ENCODE data around the gene IKBKE. TPM values are rescaled to one million over a fixed set of nuclear protein-coding genes. Genes with fewer than 3 reads are reported as not detected.

IKBKE gene
- polyA plus RNA-seq, 10 donors = 2.3 to 5.9 (median 3.8) TPM

DNA sequence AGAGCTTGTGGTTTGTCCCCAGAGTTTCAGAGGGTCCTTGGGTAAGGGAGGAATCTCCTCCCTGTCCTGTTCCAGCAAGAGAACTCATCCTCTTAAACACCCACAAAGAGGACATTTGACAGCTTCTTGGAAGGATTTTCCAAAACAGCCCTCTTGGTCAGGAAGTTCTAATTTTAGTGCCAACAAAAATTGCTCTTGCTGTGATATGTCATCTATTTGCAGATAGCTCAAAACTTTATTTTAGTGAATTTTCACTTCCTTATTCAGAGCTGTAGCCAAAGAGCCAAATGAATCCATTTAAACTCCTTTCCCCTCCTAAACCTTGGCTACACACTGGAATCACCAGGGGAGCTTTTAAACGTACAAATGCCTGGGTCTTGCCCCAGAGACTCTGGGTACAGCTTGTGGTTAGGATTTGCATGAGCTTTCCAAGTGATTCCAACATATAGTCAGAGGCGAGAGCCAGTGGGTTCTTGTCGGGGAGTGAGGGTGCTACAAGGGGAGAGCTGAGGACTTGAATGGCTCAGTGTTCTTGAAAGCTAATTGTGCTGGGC is 25.3 kb downstream of the IKBKE start:
- no peak for DNase-seq

DNA sequence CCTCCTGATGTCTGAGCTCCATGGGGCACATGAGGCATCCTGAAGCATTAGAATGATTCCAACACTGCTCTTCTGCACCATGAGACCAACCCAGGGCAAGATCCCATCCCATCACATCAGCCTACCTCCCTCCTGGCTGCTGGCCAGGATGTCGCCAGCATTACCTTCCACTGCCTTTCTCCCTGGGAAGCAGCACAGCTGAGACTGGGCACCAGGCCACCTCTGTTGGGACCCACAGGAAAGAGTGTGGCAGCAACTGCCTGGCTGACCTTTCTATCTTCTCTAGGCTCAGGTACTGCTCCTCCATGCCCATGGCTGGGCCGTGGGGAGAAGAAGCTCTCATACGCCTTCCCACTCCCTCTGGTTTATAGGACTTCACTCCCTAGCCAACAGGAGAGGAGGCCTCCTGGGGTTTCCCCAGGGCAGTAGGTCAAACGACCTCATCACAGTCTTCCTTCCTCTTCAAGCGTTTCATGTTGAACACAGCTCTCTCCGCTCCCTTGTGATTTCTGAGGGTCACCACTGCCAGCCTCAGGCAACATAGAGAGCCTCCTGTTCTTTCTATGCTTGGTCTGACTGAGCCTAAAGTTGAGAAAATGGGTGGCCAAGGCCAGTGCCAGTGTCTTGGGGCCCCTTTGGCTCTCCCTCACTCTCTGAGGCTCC is 26.0 kb downstream of the IKBKE start:
- DNase-seq = no peak

DNA sequence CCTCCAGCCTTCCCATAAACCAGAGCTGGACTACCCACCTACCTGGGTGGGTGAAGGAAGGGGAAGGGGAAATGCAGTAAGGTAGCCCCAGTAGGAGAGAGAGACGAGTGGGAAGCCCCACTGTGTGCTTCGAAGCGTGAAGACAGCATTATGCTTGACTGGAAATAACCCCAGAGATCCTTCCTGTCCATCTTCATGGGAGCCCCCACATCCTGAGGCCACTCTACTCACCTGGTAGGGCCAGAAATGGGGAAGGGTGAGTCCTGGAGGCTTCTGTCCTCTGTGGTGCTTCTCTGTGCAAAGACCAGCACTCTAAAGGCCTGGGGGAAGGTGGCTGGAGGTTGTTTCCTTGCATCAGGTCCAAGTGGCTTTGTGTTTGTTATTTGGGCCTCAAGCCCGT is 27.1 kb downstream of the IKBKE start:
- no peak for DNase-seq

DNA sequence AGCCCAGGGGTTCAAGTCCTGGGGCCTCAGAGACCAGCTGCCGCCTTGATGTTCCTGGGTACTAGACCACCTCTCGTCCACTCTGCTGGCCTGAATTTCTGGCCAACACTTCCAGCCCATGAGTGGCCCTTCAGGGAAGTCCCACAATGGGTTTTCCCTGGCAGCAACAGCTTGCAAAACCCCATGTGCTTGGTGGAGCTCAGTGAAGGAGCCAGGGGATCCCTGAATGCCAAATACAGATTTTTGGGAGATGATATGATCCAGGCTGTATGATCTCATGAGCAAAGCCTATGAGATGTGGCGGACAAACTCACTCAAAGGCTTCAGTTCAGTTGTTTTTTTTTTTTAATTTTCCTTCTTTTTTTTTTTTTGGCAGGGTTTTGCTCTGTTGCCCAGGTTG is 27.5 kb downstream of the IKBKE start:
- no peak for DNase-seq

DNA sequence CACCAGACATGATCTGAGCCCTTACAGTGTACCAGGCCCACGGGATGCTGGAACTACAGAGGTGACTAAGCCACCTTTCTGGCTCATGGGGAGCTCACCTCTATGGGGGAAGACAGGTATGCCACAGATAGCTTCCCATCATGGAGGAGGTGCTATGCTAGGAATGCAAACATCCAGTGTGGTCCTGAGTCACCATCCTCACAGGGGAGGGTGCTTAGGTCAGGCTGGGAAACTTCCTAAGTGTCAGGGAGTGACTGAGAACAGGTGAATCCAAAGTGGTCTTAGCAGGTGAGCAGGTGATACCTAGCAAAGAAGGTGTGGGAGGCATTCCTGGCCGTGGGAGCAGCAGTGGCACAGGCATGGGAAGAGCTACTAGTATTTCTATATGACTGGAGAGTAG is 28.4 kb downstream of the IKBKE start:
- DNase-seq = no peak

DNA sequence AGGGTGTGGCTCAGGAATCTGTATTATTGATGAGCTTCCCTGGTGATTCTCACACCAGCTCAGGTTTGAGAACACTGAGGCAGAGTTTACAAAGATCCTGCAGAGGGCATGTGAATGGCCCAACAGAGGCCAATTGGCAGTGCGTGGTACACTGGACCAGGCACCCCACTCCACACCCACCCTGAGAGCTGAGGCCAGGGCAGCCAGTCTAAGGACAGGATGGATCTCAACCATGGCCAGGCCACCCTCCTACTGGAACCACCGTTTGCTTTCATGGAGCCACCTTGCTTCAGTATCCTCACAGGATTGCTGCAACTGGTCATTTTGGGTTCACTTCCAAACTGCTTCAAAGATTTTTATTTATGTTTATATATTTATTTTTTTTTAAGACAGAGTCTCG is 29.8 kb downstream of the IKBKE start:
- no peak for DNase-seq

DNA sequence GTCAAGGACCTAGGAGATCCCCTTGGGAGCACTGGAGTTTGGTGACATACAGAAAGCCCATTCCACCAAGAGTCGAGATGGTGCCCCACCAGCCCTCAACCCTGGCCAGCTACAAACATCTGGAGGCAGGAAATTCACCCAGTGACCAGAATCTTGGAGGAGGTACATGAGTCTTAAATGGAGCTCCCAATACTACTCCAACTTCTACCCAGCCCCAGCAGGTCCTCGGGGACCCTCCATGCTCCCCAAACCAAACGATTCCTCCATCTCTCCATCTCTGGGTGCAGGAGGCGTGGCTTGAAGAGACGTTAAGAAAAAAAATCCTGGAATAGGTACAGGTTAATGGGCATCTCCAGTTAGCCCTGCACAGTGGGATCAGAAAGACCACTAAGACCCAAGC is 31.6 kb downstream of the IKBKE start:
- no peak for DNase-seq

DNA sequence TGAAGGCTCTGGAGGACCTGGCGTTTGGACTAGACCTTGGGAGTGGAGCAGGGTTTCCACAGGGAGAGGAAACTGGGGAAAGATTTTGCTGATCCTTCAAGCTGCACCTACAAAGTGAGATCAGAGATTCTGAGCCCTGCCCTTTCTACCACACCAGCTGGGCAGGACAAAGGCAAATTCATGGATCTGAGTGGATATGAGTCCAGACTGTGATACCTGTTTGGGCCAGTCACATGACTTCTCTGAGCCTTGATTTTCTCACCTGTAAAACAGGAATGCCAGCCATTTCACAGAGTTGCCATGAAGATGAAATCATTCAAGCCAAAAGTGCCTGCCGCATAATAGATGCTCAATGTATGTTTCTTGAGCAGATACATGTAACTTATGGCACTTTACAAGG is 32.1 kb downstream of the IKBKE start:
- DNase-seq = no peak

DNA sequence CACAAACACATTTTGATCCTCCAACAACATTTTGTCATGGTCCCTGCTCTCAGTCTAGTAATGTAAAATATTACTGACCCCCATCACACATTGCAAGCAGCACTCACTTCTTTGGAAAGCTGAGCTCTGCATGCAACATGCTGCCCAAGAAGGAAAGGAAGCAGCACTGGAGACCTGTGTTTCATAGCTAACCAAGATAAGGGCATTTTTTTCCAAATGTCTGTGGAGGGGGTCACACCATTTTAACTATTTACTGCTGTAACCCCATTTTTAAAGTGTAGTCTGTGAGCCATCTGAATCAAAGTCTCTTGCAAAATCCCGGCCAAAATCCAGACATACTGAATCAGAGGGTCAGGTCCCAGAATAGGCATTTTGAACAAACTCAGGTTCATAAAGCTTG is 32.5 kb downstream of the IKBKE start:
- DNase-seq = no peak

DNA sequence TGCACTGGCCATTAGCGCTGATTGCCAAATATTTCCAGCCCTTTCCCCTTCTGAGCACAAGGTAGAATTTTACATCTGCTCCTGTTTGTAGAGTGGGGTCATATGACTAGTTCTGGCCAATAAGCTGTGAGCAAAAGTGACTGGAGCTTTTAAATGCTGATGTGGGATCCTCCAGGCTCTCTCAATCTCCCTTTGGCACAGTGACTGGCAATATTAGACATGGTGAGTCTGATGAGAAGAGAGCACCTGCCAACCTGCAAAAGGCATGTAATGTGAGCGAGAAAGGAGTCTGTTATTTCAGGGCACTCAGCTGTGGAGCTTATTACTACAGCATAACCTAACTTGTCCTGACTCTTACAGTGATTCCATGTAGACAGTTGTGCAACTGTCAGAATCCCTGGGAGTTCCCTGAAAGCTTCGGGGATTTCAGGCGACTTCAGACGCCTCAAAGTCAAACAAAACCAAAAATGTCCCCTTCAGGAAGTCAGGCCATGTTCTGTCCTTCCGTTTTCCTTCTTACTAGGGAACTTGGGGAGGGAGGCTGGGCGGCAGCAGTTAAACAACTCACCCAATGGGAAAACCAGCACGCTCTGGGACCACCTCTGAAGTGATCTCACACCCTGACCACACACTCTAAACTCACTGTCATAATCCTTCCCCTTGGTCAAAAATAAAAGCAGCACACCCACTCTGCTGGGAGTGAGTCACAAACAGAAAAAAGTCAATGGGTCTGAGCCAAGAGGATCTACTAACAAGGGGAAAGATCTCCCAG is 33.5 kb downstream of the IKBKE start:
- peak in 2 of 3 donors; percentile 49 to 90 for DNase-seq

DNA sequence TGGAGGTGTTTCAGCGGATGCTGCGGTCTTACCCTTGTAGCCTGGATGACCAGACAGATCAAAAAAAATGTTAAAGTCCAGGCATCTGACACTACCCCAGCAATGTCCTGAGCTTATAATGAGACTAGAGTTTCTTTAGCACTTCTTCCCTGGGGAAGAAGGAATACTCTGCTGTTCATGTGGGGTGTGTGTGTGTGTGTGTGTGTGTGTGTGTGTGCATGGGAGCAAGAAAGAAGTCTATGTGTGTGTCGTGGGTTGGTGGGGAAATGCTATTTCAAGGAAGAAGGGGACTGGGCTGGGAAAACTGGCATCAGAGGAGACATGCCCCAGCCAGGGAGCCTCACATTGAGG is 34.1 kb downstream of the IKBKE start:
- DNase-seq = no peak

DNA sequence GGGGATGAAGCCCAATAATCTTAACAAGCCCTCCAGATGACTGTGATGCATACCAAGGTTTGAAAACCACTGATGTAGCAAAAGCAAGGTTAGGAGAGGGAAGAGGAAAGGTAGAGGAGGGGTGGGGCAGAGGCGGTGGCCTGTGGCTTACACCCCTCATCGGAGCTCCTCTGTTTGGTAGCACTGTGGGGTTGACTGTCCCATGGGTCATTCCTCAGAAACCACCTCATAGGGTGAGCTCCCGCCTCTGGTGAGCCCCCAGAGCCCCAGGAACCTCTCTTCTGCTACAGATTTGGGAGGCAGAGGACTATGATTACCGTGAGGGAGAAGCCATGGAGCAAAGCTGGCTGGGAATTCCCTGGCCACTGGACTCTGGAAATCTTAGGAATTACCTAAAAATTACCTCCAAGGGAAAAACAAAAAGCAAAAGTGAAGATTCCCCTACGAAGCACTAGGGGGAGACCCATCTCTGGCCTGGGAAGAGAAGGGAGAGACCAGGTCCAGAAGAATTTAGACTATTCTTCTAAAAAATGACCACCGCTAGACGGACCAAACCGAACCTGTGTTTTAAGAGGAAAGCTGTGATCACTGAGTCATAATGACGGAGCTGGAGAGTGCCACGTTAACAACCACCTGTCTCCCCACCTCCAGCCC is 35.6 kb downstream of the IKBKE start:
- DNase-seq = no peak

DNA sequence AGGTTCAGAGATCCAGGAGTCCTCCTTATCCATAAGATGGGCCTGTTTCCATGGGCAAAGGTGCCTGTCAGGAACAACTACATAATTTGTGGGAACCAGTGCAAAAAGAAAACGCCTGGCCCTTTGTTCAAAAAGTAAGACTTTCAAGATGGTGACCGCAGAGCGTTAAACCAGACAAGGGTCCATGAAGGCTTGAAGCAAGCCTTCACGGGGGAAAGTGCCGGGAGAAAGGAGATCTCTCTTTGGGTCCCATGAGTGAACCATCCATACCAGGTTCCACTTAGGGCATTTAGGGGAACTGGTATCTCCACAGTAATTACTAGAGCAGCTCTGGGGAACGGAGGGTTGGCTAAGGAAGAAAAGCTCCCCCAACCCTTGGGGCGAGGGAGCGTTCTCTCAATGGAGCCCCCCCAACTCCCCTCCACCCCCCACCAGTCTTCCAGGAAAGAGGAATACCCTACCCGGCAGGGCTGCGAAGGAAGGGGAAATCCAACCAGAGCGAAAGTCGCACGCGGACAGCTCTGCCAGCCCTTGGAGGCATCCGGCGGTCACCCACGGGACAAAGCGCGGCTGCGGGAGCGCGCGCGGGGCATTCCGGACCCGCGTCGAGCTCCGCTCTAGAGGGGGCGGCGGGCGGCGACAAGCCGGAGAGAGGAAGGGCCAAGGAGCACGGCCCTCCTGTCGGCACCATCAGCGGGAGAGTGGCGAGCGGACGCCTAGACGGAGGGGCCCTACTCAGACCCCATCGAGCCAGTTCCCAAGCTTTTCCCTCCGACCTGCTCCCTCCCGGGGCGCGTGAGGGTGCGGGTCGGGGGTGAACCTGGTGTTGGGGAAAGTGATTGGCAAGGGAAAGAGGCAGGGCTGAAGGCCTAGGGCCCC is 36.4 kb downstream of the IKBKE start:
- DNase-seq = peak in 1 of 3 donors; percentile 28

DNA sequence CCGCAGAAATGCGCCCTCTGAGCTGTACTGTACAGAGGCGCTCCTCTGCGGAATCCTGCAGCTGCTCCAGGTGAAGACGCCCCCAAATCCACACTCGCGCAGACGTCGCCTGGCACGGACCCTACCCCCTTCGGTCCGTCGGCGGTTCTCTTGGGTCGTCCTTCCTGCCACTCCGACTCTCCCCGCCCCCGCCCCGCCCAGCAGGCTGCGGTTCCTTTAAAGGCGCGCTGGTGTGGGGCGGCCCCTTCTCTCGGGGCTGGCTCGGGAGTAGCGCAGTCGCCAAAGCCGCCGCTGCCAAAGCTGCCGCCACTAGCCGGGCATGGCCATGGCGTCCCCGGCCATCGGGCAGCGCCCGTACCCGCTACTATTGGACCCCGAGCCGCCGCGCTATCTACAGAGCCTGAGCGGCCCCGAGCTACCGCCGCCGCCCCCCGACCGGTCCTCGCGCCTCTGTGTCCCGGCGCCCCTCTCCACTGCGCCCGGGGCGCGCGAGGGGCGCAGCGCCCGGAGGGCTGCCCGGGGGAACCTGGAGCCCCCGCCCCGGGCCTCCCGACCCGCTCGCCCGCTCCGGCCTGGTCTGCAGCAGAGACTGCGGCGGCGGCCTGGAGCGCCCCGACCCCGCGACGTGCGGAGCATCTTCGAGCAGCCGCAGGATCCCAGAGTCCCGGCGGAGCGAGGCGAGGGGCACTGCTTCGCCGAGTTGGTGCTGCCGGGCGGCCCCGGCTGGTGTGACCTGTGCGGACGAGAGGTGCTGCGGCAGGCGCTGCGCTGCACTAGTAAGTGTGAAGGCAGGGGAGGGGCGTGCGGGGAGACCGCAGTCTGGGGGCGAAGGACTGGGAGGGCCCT is 37.2 kb downstream of the IKBKE start, which contains the start of gene RASSF5:
Gene RASSF5, plus strand, starts transcription at position 248 of the 846 bp plus-strand sequence. Its CDS starts 72 bp downstream, at position 320.
- DNase-seq = peak; percentile 61 to 89 (median 68)

DNA sequence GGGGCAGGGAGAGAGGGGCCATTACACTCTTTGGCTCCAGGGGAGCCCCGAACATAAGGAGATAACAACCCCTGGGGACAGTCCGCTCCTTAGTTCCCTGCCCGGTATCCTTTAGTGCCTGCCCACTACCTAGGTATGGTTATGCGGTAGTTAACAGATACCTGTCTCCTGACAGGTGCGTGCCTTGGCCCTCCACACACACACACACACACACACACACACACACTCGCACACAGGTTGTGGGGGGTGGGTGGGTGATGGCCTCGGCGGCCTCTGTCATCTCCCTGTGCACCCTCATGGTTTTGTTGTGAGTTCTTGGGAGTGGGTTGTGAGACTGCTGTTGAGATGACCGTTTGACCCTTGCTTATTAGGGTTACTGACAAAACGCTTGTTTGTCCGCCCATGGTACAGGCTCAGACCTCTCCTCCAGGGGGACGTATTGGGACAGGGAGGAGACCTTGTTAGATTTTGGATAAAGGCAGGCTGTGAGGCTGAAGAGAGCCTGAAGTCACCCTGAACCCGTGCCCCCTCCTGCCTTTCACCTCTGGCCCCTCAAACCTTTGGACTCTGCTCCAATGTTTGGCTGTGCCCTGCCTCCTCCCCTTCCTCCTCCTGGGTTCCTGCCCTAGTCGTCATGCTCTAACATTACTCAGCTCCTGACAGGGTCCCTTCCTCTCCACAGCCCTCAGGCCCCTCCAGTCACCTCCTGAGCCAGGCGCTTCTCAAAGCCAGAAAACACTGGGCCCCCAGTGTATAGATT is 38.0 kb downstream of the IKBKE start:
- no peak for DNase-seq

DNA sequence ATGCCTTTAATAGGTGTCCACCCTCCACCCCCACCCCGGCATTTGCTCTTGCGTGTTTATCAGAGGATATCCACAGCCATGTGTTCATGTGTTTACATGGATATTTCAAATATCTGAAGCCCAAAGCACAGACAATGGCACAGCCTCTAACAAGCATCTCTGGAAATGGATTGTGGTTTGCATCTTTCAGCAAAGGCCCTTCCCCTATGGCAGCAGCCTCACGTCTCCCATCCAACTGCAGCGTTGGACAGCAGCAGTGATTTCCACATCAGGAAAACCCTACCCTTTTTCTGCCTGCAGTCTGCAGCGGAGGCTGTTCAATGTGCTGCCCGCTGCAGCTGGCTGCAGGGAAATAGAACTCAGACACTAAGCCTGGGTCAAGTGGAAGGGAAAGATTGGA is 38.7 kb downstream of the IKBKE start:
- DNase-seq = peak in 2 of 3 donors; percentile 67 to 85

DNA sequence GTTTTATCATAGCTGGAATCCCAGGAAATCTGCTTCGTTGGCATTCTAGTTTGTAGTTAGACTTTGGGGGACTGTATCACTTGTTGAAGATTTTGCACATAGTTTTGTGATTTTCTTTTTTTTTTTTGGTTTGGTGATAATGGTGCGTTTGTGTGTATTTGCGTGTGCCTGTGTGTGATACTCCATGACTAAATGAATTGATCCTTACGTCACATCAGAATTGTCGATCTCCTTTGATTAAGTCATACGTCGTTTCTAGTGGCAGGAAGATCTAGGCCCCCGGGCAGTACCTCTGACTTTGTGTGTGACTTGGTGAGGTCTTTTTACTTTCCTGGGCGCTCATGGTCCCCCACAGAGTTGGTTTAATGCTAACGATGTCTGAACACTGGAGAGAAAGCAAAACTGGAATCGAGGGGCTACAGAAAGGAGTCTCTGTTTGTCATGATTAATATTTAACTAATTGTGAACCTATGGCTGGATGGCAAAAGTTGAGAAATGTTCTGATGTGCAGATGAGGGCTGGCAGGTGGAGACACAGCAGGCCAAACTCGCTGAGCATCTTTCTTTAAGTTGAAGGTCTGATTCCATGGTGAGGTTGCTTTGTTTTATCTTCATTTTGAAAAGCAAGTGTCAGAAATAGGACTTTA is 39.5 kb downstream of the IKBKE start:
- no peak for DNase-seq

DNA sequence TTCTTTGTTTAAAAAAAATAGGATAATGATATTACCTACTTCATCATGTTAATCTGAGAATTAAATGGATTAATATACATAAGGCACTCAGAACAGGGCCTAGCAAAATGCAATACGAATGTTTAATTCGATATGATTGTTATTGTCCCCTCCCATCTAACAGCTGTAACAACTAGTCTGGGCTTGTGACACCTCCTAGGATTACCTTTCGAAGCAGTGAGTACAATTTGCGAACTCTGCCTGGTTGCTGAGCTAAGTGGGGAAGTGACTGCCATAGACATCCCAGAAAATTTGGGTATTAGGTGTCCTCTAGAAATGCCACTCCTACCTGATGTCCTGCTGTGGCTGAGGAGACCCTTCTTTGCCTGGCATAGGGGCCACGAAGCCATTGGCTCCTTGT is 40.1 kb downstream of the IKBKE start:
- DNase-seq = no peak

DNA sequence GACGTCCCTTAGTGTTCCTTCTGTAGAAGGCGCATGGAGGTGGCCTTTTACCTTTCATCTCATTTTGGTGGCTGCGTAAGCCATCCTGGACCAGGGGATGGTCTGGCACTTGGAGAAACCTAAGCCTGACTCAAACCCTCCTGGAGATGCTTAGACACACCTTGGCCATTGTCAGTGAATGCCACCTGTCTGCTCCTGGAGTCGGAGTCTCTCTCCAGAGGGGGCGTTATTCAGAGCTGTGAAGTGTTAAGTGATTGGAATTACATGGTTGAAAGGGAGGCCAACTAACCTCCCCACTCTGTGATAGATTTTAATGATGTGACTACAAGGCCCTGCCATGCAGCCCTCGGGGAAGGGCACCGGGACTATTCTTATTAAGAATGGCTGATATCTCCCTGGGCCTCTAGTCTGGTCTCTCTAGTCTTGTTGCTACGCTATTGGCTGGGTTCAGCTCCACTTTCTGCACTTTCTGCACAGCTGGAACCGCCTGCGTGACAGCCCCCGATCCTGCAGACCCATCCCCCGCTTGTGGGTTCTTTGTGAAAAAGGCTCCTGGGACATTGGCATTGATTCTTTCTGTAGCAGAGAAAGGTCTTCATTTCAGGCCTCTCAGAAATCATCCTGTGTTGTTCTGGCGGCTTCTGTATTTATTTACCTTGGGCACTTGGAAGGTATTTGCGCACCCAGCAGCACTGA is 41.2 kb downstream of the IKBKE start:
- no peak for DNase-seq
